Measurements from ENCODE around the gene MPIG6B.

MPIG6B gene

GRCh38 chr6:31775633-31776484, 52.7 kb downstream of the MPIG6B start:
- no peak for TF ChIP-seq CTCF (IDR thresholded peaks at IDR 0.05; ENCODE audit: control insufficient read depth, insufficient read depth, low read depth, low read length, missing control alignments)
- DNase-seq (ENCODE audit: low read depth) = no peak
- no peak overlapping the region for H3K4me3 ChIP-seq (ENCODE audit: control insufficient read depth, low read depth, low read length)
